Hematopoietic multipotent progenitor cell treated with erythropoietin and hydrocortisone succinate and interleukin-3 and kit ligand, for 4 days (in vitro differentiated cells): ENCODE results near the gene AGXT2.
"Not testable (repeated sequence)": the region's sequence is repeated elsewhere in the genome, so short reads cannot be mapped to it uniquely, and the experiment has no call there.

ENCODE experiments used
- DNase-seq: peaks from one replicate; pipeline ENCODE4 v3.0.0-alpha.2; 2015

The AGXT2 gene

DNA sequence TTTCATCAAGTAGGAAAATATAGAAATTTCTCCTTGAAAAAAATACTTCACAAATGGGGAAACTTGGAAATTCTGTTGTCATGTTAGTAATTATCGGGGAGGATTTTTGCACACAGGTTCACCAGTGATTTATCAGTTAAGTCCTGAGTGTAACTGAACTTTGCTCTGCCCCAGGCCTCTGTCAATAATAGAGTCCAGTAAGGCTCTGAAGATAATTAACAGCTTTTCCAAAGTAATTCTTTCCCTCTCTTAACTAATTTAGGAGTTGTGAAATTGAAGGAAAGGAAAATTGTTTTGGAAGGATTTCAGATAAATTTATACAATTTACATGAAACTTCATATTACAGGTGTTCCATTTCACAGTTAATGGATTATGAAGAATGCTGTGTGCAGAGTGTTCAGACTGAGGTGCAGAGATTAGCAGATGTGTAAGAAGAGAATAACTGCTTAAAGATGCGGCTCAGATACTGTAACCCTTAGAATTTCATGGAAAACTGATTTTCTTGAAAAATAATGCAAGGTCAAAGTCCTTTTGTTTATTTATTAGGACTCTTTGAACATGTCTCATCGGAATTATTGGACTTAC lies 2.9 kb upstream of the AGXT2 start:
- DNase-seq = no peak

DNA sequence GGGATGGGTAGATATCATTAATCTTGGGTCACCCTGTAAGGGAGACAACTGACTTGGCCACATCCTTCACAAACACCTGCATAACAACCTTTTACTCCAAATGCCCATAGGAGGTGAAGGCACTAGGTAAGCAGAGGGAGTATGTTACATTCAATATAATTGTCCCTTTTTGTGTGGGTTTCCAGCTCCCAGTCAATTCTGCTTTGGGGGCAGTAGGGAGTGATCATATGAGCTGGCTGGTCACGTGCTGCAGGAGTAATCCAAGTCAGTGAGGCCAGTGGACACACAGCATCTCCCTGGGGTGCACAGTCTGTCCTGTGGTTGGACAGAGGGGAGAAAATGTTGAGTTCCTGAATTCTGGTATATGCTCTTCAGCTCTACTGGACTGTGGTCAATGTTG lies 1.2 kb upstream of the AGXT2 start:
- DNase-seq = no peak

DNA sequence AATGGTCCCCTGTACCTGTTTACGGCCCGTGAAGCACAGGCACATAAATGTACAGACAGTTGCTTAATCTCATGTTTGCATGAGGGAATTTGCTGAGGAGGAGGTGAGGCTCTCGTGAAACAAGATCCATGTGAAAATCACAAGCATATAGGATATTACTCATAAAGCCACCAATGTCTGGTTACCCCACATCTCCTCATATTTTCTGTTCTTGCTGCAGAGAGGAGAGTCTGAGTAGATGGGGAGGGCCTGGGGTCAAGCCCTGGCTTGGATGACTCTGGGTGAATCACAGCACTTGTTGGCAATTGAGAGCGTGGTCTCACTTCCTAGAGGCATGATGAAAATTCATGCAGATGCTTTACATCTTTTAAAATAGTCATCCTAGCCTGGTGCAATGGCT lies 975 bp downstream of the AGXT2 start:
- no peak for DNase-seq

- no peak for DNase-seq
Measured at GRCh38 chr5:35045280-35045679, 2.5 kb downstream of the AGXT2 start.

DNA sequence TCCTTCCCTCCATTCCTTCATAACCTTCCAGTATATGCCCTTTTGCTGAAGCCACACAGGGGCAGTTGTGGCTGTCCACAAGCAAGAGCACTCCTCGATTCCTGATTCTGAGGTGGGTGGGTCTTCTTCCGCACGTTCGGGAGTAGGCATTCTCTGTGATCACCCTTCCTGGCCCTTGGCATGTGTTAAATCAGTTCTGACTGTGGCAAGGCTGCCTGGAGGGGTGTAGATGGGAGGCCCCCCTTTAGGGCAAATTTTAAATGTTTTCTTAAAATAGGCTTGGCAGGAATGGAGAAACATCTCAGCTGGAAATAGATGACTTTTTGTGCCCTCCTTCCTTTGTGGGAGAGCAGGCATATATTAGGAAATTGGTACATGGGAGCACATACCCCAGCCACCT lies 3.1 kb downstream of the AGXT2 start:
- no peak for DNase-seq

GRCh38 chr5:35042781-35043180 lies 5.0 kb downstream of the AGXT2 start:
- DNase-seq = no peak

DNA sequence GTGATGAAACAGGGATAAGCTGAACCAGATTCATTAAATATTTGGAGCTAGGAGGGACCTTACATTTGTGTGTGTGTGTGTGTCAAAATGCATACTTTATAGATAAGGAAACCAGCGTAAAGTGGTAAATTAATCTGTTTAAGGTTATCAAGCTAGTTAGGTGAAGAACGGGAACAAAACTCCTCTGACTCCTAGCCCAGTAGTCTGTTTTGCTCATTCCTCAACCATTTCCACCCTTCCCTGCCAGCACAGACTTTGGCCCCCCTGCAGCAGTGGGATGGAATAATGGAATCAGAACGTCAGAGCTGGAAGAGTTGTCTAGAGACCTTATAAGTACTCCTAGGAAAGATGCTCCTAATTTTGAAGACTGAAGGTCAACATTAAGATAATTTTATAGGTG lies 6.5 kb downstream of the AGXT2 start:
- DNase-seq = no peak

- DNase-seq = no peak
Measured at GRCh38 chr5:35038891-35039290, 8.9 kb downstream of the AGXT2 start.

DNA sequence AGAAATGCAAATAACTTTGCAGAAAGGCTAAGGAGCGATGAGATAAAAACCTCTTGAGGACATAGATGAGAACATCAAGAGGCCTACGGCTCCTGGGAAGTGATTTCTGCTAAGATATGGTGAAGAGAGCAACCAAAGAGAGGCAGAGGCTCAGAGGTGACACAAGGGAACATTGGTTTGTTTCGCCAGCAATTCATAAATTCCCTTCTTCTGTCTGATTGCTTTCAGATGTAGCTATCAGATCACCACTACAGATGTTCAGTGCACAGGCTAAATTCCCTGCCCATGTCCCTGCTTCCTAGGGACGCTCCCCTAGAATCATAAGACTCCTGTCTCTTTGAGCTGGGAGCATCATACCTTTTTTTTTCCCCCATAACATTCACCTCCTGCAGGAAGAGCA lies 11.2 kb downstream of the AGXT2 start:
- DNase-seq = no peak

GRCh38 chr5:35035929-35036328 lies 11.8 kb downstream of the AGXT2 start:
- DNase-seq = not testable (repeated sequence)

DNA sequence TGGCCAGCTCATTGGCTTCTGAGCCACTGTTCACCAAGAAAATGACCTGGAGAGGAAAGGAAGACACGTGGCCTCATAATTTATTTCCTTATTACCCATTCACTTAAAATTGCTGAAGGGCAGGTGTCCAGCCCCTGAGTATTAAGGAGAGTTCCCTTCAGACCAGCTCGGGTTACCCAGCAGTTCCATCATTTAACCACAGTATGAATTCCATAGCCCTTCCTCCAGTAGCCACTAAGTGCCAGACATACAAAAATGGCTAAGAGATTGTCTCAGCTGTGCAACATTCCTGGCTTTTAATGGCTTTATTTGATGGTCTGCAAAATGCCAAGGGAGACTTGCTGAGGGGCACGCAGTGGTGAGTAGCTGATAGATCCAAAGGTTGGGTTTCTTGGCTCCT lies 12.5 kb downstream of the AGXT2 start:
- no peak for DNase-seq

GRCh38 chr5:35032356-35032755 lies 15.4 kb downstream of the AGXT2 start:
- no peak for DNase-seq

- DNase-seq = no peak
Measured at GRCh38 chr5:35031276-35031675, 16.5 kb downstream of the AGXT2 start.

DNA sequence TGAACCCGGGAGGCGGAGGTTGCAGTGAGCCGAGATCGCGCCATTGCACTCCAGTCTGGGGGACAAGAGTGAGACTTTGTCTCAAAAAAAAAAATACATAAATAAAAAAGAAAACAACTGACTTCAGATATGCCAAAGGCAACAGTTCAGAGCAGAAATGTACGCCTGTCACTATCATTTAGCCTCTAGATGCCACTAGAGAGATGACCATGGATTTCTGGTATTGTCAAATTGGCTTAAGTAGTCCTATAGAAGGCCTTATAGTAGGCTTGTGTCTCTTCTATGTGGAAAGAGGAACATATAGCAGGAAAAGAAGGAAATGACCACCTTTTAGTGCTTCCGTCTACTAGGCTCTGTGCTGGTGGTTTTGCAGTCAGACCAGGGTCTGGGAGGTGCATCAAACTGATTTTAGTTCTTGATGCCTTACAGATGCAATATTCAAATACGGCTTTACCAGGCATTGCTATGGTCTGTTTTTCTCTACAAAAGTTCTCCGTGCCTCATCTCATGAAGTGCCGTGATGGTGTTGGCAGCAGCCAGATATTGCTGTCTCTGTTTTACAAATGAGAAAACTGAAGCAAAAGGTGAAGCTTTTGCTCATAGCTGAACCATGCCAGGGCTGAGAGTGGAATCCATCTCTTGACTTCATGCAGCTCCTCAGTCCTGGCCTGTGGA lies 17.2 kb downstream of the AGXT2 start:
- peak; percentile 2 for DNase-seq

DNA sequence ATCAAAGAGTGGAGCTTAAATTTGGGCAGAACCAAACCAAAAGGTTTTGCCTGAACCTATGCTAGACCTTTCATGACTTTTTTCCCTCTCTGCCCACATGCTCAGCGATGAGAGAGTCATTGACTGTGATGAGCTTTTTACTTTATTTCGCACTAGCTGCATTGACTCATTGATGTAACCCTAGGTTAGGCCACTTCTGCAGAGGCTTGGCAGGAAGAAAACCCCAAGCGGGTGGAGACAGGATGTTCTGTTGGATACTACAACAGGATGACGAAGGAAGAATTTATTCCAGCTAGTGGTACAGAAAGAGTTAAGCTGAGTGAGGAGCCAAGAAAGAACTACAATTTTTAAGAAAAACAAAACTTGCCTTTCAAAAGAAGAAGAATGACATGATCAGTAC lies 18.4 kb downstream of the AGXT2 start:
- no peak for DNase-seq

GRCh38 chr5:35026941-35027340 lies 20.8 kb downstream of the AGXT2 start:
- DNase-seq = no peak

DNA sequence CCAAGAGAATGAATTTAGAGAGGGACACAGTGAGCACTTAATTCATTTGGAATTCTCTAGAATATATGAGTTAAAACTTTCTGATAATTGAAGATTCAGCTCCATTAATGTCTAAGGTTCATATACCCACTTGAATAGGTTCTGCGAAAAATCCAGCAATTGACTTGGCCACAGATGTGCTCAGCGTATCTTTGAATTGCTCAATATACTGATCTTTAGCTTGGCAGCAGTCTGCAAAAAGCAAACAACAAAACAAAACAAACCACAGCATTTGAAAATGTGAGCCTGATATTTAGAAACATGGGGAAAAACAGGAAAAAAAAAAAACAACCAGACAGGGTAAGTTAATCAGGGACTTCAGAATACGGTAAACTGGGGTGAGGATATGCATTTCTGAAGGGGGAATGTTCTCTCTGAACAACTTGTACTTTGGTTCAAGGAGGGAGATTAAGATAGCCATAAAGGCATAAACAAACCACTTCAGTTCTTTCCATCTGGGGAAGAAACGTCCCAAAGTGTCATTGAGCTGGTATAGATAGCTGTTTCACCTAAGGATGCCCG lies 21.4 kb downstream of the AGXT2 start:
- no peak for DNase-seq

- no peak for DNase-seq
Measured at GRCh38 chr5:35024911-35025510, 22.7 kb downstream of the AGXT2 start.

DNA sequence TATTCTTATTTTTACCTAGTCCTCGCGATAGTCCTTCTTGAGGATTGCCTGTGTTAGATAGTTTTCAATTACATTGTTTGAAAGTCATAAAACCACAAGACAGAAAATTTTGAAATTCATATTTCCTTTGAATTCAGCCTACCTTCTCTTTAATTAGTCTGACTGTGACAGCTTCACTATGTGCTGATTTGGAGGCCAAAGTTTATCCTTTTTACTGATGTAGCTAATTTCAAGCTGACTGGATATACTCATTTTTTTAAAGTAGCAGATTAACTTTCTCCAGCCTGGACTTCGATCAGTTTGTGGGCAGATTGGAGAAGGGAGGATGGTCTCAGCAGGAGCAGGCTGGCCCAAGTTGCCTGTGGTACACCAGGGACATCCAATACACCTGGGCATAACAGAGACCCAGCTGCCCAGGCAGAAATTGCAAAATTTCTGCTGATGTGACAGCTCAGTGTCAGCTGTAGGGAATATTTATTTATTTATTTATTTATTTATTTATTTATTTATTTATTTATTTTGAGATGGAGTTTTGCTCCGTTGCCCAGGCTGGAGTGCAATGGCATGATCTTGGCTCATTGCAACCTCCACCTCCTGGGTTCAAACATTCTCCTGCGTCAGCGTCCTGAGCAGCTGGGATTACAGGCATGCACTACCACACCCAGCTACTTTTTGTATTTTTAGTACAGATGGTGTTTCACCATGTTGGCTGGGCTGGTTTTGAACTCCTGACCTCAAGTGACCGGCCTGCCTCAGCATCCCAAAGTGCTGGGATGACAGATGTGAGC lies 24.2 kb downstream of the AGXT2 start:
- DNase-seq = no peak

DNA sequence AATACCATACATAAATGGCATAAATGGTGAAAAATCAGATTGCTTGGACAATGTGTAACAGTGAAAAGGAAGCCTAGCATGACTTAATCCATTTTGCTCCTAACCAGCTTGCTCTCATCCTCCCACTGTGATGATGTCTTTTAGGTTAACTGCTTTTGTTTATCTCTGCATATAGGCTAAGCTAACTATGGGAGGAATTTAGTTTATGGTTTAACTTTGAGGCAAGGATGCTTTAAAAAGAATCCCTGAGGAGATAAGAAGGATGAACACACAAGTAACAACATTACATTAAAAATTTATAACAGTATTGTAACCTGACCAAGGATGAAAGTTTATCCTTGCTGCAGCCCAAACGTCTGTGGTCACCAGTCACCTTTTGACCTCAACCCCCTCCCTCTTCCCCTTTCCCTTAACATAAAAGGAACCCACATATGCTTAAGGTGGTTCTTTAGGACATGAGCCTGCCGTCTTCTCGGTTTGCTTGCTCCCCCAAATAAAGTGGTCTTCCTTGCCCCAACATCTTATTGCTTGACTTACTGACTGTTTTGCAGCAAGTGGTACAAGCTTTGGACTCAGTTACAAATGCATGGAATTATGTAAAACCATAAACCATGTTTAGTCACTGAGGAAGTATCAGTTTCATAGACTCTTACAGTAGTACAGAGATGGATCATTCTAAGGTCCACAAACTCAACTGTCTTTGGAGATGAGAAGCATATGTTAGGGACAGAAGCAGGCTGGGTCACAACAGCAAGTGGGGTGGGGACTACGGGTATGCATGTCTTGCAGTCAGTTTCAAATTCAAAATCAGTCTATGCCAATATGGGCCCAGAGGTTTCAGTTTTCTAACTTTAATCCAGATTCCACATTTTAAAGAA lies 31.3 kb downstream of the AGXT2 start:
- DNase-seq = no peak

DNA sequence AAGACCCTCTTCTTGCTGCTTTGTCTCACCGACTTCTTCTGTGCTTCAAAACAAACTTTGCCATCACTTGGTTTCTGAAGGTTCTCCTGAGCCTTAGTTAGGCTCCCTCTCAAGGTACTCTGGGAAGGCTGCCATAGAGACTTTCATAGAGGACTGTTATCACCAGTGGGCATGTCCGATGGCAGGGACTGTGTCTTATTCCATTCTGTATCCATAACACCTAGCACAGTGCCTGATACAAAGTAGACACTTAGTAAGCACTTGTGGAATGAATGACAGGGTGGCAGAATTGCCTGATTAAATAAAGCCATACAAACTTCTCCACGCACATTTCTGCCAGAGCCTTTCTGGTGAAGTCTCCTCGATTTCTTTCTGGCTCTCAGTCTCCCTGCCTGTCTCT lies 32.7 kb downstream of the AGXT2 start:
- DNase-seq = no peak

GRCh38 chr5:35012796-35013195 lies 35.0 kb downstream of the AGXT2 start:
- no peak for DNase-seq

GRCh38 chr5:35012365-35012764 lies 35.4 kb downstream of the AGXT2 start:
- no peak for DNase-seq
